ENCODE results near the gene PCNP.

GRCh38 chr3:101617478-101617877, 43.5 kb downstream of the PCNP start:
- TF ChIP-seq, protein P1, sequence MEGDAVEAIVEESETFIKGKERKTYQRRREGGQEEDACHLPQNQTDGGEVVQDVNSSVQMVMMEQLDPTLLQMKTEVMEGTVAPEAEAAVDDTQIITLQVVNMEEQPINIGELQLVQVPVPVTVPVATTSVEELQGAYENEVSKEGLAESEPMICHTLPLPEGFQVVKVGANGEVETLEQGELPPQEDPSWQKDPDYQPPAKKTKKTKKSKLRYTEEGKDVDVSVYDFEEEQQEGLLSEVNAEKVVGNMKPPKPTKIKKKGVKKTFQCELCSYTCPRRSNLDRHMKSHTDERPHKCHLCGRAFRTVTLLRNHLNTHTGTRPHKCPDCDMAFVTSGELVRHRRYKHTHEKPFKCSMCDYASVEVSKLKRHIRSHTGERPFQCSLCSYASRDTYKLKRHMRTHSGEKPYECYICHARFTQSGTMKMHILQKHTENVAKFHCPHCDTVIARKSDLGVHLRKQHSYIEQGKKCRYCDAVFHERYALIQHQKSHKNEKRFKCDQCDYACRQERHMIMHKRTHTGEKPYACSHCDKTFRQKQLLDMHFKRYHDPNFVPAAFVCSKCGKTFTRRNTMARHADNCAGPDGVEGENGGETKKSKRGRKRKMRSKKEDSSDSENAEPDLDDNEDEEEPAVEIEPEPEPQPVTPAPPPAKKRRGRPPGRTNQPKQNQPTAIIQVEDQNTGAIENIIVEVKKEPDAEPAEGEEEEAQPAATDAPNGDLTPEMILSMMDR (conservative IDR thresholded peaks at IDR 0.05) = no peak
- no peak for TF ChIP-seq ZFX (IDR thresholded peaks at IDR 0.05)

Data from C4-2B (cell line).